ENCODE data around the gene INCA1.

INCA1 gene

DNA sequence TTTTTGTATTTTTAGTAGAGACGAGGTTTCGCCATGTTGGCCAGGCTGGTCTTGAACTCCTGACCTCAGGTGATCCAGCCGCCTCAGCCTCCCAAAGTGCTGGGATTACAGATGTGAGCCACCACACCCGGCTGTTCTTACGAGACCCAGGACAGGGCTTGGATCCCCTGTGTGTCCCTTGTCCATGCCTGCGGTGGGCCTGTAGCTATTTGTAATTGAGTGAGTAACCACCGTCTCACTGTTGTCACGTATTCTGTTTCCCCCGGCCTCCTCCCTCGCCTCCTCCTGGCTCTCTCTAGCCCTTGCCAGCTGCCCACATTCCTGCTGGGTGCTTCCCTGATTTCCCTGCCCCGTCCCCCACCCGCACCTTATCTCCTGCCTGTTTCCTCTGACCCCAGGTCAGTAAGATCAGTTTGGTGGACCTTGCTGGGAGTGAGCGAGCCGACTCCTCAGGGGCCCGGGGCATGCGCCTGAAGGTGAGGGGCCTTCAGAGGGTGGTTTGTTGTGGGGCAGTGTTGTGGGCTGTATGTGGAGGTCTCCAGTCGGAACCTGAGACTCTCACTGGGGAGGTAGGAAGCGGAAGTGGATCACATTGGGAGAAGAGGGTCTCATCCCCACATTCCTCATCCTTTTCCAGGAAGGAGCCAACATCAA lies 6.0 kb upstream of the INCA1 start:
- DNase-seq, result no peak

DNA sequence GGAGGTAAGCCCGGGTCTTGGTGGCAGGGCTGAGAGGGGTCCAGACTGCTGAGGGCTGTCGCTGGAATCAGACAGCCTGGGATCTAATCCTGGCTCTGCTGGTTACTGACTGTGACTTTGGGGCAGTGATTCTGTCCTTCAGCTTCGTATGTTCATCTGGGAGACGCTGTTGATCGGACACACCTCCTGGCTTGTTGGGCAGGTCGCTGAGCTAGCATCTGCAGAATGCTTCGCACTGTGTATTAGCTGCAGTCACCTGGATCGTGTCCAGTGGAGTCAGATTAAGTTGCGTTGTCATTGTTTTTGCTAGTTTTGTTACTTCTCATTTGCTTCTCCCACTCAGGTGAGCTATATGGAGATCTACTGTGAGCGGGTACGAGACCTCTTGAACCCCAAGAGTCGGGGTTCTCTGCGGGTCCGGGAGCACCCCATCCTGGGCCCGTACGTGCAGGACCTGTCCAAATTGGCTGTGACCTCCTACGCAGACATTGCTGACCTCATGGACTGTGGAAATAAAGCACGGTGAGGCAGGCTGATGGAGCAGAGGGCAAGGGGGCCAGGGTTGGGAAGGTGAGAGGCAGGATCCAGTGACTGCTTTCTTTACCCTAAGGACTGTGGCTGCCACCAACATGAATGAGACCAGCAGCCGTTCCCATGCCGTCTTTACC lies 4.9 kb upstream of the INCA1 start:
- DNase-seq, result no peak

DNA sequence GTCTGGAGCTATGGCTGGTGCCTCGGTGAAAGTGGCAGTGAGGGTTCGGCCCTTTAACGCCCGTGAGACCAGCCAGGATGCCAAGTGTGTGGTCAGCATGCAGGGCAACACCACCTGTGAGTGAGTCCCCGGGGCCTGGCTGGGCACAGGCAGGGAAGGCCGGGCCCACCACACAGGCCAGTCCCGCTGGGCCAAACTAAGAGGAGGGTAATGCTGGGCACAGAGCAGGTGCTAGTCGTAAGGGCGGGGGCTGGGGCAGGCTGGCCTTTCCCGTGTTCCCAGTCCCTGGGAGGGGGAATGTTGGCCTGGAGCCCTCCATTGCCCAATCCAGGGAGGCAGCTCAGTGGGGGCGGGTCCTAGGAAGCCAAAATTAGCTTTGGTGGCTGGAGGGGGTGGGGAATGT lies 2.9 kb upstream of the INCA1 start:
- no peak for DNase-seq

DNA sequence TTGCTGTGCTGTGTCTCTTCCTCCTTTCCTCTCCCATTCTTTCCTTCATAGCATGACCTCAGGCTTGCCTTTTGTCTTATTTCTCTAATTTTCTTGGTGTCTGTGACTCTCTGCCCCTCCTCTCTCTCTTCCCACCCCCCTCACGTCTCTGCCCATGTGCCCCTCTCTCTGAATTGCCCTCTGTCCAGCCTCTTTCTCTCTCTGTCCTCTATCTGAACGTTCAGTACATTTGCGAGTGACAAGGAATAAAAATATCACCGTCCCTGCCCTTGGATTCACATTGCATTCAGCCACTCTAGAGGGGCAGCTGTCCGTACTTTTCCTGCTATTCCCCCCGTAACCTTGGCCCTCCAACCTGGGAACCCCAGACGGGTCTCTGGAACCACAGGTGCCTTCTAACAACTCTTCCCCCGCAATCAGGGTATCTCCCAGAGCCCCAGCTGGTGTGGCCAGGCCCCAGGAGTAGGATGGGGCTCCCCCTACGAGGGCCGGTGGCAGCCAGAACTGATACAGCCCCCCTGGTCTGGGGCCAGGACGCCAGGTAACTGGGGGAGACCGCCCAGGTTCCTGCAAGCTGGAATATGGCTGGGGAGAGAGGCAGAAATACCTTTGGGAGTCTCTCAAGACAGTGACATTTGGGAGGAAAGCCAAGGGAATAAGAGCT lies 2.2 kb upstream of the INCA1 start:
- no peak for DNase-seq

GRCh38 chr17:4998732-4999429 lies 1.6 kb upstream of the INCA1 start:
- peak; percentile 20 for DNase-seq

DNA sequence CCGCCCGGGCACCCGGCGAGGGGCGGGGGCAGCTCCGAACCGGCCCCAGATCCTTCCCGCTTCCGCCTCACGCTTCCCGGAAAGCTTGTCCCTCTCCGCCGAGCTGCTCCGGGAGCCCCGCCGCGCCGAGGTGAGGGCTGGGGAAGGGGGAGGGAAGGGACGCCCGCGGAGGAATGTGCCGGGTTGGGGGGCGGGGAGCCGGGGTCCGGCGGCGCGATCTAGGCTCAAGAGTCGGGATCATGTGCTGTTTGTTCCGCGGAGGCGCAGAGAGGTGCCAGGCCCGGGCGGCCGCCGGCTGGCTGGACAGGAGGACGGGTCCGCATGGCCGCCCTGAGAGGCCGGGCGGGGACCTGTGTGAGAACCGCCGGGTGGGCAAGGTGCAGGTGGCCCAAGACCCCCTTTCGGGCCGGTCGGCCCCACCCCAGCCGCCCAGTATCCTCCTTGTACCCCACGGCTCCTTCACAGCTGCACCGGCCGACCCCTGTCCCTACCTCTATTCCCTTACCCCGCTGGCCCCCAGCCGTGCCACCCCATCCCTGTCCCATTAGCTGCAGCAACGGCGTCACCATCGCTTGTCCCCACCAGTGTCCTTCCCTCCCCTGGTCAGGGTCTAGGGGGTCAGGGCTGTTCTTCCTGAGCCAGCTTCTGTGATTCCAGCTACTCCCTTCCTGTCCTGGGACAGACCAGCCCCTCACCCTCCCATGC lies 857 bp upstream of the INCA1 start:
- peak; percentile 50 for DNase-seq

GRCh38 chr17:4994081-4994595 lies 3.2 kb downstream of the INCA1 start:
- DNase-seq, result no peak

GRCh38 chr17:4987767-4988567 lies 9.4 kb downstream of the INCA1 start:
- DNase-seq, result no peak

DNA sequence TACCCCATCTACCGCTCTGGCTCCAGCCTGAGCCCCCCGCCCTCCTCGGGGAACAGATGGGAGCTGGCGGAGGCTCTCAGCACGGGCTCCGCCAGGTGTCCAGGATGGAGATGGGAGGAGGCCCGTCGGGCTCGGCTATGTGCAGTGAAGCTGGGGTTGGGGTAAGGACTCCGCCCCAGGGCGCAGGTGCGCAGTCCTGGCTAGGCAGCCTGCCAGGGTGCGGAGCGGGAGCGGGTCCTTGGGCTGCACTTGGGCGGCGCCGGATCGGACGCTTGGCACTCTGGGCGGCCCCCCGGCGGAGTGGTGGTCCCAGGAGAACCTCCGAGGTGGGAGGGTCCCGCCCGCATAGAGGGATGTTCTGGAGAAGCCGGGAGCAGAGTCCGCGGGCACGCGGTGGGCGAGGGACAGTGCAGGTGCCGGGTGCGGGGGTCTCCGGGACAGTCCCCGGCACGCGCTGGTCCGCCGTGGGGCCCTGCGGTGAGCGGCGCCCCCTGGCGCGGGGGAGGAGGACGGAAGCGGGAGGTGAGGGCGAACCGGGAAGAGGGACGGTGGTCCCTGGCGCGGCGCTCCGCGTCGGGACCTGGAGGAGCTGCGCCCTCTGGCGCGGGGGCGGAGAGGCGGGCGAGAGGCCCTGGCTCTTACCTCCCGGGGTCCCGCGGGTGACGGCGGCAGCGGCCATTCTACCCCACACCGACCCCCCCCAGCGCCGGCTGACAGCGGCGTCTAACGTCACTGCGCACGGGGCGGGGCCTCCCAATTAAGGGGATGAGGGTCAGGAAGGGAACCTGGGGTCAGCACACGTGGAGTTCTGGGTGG lies 10.2 kb downstream of the INCA1 start, which contains the start of gene CAMTA2:
Gene CAMTA2 (minus strand): TSS at position 725 of the 816 bp plus-strand sequence. CDS start 1,453 bp downstream, outside the sequence.
- DNase-seq, result peak; percentile 92

- DNase-seq, result no peak
Measured at GRCh38 chr17:4986403-4986802, 10.9 kb downstream of the INCA1 start.

DNA sequence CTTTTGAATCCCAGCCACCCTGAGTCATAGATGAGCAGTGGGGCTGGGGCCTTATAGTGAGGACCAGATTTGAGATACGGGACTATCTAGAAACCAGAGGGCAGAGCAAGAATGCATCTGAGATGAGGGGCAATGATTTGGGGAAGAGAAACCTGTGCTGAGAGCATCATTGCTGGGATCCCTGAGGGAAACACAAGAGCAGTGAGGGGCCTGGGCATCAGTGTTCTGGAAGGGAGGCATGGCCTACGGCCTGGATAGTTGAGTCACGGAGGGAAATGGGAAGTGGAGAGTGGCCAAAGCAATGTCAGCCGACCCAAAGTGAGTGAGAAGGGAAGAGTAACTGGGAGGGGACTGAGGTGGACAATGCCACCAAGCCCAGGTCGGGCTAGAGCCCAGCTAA lies 15.0 kb downstream of the INCA1 start:
- DNase-seq, result no peak

DNA sequence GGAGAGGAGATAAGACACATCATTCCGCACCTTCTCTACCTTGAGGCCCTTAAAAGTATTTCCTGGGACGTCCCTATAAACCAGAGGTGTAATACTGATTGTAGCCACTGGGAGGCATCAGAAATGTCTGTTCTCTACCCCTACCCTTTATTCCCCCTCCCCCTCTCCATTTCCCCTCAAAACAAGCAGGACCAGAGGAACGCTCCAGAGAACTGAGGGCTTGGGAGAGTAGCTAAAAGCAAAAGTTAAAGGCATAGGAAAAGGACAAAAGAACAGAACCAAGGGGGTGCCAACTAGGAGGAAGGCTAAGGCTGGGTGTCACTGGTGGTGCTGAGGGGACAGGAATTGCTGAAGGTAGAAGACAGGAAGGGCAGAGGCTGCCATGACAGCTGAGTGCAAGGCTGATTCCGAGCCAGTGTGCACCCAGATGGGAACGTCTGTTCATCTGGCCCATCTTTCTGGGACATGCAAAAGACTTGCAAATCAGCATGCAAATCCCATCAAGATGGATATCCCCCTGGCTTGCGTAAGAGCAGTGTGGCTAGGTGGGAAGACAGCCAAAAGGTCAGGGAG lies 16.6 kb downstream of the INCA1 start:
- DNase-seq, result peak; percentile 68

DNA sequence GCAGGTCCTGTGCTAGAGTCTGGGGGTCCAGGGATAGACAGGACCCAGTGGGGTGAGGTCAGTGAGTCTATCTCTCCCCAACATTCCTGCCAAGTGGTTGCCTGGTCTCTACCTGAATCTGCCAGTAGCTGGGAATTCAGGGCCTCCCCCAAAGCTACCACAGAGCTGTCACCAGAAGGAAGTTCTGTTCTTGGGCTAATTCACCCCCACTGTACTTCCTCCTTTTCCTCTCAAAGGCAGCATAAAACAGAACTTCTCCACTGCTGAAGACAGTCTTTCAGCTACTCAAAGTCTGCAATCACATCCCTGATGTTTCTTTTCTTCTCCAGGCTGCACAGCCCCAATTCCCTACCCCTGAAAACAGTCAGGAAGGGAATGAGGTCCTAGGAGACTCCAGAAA lies 18.6 kb downstream of the INCA1 start:
- no peak for DNase-seq

DNA sequence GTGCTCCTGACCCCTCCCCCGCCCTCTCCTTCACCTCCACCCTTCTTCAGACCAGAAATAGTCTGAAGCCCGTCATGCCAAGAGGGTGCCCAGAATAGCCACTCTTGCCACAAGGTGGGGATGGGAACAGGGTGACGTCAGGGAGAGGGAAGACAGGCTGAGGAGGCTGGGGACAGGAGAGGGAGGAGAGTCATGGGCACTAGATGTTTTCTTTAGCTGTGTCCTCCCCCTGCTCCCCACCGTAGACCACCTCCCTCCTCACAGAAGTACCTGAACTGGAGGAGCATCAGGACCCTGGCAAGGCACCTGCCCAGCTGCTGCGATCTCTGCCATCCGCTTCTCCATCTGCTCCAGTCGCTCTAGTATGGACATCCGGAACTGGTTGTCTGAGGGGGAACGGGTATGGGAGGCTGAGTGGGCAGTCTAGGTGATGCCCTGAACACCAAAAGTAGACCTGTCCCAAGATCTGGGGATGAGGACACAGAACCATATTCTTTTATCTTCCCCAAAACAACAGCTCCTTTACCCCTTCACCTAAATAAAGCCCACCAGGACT lies 23.1 kb downstream of the INCA1 start:
- DNase-seq, result no peak

- DNase-seq, result no peak
Measured at GRCh38 chr17:4973256-4974114, 23.8 kb downstream of the INCA1 start.

DNA sequence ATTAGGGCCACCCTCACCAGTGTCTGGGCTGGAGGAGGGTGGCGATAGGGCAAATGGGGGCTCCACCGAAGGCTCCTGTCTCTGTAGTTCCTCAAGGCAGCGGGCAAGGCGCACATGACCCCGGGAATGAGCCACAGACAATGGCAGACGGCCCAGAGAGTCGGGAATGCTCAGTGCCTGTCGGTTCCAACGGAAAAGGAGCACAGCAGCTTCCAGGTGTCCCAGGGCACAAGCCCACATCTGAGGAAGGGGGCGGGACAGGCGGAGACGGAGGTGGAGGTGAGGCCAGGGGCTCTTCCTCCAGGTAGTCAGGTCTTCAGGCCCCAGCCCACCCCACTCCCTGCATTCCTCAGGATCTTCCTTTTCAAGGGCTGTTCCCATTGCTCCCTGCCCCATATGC lies 24.6 kb downstream of the INCA1 start:
- DNase-seq, result no peak

- DNase-seq, result no peak
Measured at GRCh38 chr17:4972322-4972721, 25.0 kb downstream of the INCA1 start.

- no peak for DNase-seq
Measured at GRCh38 chr17:4971826-4972225, 25.5 kb downstream of the INCA1 start.

- DNase-seq, result no peak
Measured at GRCh38 chr17:4970273-4970672, 27.0 kb downstream of the INCA1 start.

Data from retina (tissue), 1 donor.